ENCODE data around the gene CITED1.

The CITED1 gene

GRCh38 chrX:72308566-72309296 lies 3.0 kb upstream of the CITED1 start:
- DNase-seq = peak; percentile 26

- DNase-seq = no peak
Measured at GRCh38 chrX:72308209-72308565, 2.5 kb upstream of the CITED1 start.

GRCh38 chrX:72307646-72308051 lies 1.9 kb upstream of the CITED1 start:
- no peak for DNase-seq

- peak; percentile 60 for DNase-seq
Measured at GRCh38 chrX:72306851-72307645, 1.3 kb upstream of the CITED1 start.

- no peak for DNase-seq
Measured at GRCh38 chrX:72306085-72306801, 529 bp upstream of the CITED1 start.

GRCh38 chrX:72304877-72305276 lies 837 bp downstream of the CITED1 start:
- no peak for DNase-seq

GRCh38 chrX:72301781-72302180 lies 3.9 kb downstream of the CITED1 start:
- no peak for DNase-seq

- no peak for DNase-seq
Measured at GRCh38 chrX:72299891-72300630, 5.7 kb downstream of the CITED1 start.

GRCh38 chrX:72297953-72298730 lies 7.6 kb downstream of the CITED1 start:
- DNase-seq = peak; percentile 34

- DNase-seq = peak; percentile 25
Measured at GRCh38 chrX:72296991-72297390, 8.7 kb downstream of the CITED1 start.

GRCh38 chrX:72295745-72296144 lies 10.0 kb downstream of the CITED1 start:
- no peak for DNase-seq

- no peak for DNase-seq
Measured at GRCh38 chrX:72294497-72294896, 11.2 kb downstream of the CITED1 start.

- no peak for DNase-seq
Measured at GRCh38 chrX:72282302-72282701, 23.4 kb downstream of the CITED1 start.

- DNase-seq = peak; percentile 18
Measured at GRCh38 chrX:72280321-72280845, 25.3 kb downstream of the CITED1 start.

- no peak for DNase-seq
Measured at GRCh38 chrX:72276478-72276953, 29.2 kb downstream of the CITED1 start.

GRCh38 chrX:72274526-72274925 lies 31.2 kb downstream of the CITED1 start:
- no peak for DNase-seq

GRCh38 chrX:72273718-72274117 lies 32.0 kb downstream of the CITED1 start:
- no peak for DNase-seq

GRCh38 chrX:72272868-72273267 lies 32.8 kb downstream of the CITED1 start:
- peak; percentile 52 for DNase-seq

- DNase-seq = no peak
Measured at GRCh38 chrX:72271812-72272211, 33.9 kb downstream of the CITED1 start.

- DNase-seq = no peak
Measured at GRCh38 chrX:72271091-72271788, 34.5 kb downstream of the CITED1 start.

- no peak for DNase-seq
Measured at GRCh38 chrX:72270316-72270866, 35.3 kb downstream of the CITED1 start.

Data from HCEC 1CT (cell line).